GM18505 (cell line): ENCODE results near the gene SDF2L1.
"Not testable (repeated sequence)": the region's sequence is repeated elsewhere in the genome, so short reads cannot be mapped to it uniquely, and the experiment has no call there.

Experiments
- ATAC-seq: cut with Tn5 transposase; IDR thresholded peaks from one replicate; pipeline ENCODE4 v1.9.1; 2021; ENCODE audit not compliant: unreplicated experiment
- POLR2A ChIP-seq: IDR thresholded peaks from 4 replicates; pipeline ENCODE4 v1.6.1; 2011; ENCODE audit warnings: borderline replicate concordance; ENCODE audit not compliant: insufficient read depth, insufficient read length; ENCODE audit errors: extremely low read depth

SDF2L1 gene

GRCh38 chr22:21673534-21674321, 31.6 kb downstream of the SDF2L1 start:
- no peak for TF ChIP-seq POLR2A
- ATAC-seq, result no peak

- ATAC-seq, result no peak
- no peak for TF ChIP-seq POLR2A
Measured at GRCh38 chr22:21674638-21675245, 32.6 kb downstream of the SDF2L1 start.

- TF ChIP-seq POLR2A, result no peak
- no peak for ATAC-seq
Measured at GRCh38 chr22:21677606-21678443, 35.7 kb downstream of the SDF2L1 start.

- not testable (repeated sequence) for ATAC-seq
Measured at GRCh38 chr22:21678842-21679241, 36.7 kb downstream of the SDF2L1 start.

- TF ChIP-seq POLR2A, result no peak
- no peak for ATAC-seq
Measured at GRCh38 chr22:21679383-21679782, 37.3 kb downstream of the SDF2L1 start.

- no peak for TF ChIP-seq POLR2A
- no peak for ATAC-seq
Measured at GRCh38 chr22:21680830-21681565, 38.9 kb downstream of the SDF2L1 start.

- no peak for ATAC-seq
- no peak for TF ChIP-seq POLR2A
Measured at GRCh38 chr22:21681566-21682370, 39.7 kb downstream of the SDF2L1 start.

- TF ChIP-seq POLR2A, result no peak
- ATAC-seq, result no peak
Measured at GRCh38 chr22:21682385-21683175, 40.5 kb downstream of the SDF2L1 start.

GRCh38 chr22:21683401-21683811, 41.3 kb downstream of the SDF2L1 start:
- no peak for TF ChIP-seq POLR2A

GRCh38 chr22:21684492-21685163, 42.5 kb downstream of the SDF2L1 start:
- ATAC-seq, result no peak
- TF ChIP-seq POLR2A, result no peak

More at GRCh38 chr22:21683401-21683811, 41.3 kb downstream of the SDF2L1 start:
- no peak for ATAC-seq

- ATAC-seq, result no peak
- TF ChIP-seq POLR2A, result no peak
Measured at GRCh38 chr22:21685164-21685513, 43.0 kb downstream of the SDF2L1 start.
